Activated CD8-positive, alpha-beta memory T cell treated with anti-CD3 and anti-CD28 coated beads for 48 hours (primary cell): ENCODE measurements around the gene CNIH1.

ENCODE experiments used
- DNase-seq, 3 experiments: peaks; one replicate each; pipeline ENCODE4 v3.0.0-alpha.2; 2020; ENCODE audit warnings: low read depth in 2 of 3, low spot score in 2 of 3

The CNIH1 gene

DNA sequence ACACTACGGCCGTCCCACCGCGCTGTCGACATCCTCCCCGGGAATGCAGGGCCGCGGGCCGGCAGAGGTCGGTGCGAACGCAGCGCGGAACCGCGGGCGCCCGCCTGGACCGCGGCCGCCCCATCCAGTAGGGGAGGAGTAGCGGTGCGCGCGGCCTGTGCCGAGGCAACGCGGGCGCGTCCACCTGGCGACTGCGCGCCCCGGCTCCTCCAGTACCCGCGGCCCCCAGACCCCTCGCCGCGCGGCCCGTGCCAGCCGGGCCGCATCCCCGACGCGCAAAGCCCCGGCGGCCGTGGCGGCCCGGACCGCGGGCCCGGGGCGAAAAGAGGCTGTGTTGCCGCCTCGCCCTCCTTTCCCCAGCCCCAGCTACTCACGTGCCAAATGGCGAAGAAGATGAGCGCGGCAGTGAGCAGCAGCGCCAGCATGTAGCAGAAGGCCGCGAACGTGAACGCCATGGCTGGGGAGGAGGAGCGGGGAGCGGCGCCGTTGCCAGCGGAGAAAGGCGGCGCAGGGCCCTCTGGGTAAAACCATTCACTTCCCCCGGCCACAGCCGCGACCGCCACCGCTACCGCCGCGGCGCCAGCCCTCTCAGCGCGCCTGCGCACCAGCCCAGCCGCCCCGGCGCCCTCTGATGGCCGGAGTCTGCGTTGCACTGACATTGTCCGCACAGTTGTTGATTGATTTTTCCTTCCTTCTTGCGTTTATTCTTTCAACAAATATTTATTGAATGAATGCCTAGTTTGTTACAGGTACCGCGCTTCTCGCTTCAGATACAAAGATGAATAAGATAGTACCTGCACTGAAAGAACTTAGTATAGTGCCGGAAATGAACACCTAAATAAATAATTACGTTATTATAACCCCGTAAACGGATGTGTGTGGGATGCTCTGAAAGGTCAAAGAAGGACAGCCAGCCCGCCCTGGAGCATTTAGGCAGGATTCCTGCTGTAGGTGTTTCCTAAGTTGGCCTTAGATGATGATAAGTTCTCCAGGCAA is at the start of gene CNIH1:
TSS of gene CNIH1 (minus strand) at position 502 of the 996 bp plus-strand sequence. CDS start at position 455, 47 bp downstream.
- DNase-seq, result peak; percentile 93 to 96 (median 95)

DNA sequence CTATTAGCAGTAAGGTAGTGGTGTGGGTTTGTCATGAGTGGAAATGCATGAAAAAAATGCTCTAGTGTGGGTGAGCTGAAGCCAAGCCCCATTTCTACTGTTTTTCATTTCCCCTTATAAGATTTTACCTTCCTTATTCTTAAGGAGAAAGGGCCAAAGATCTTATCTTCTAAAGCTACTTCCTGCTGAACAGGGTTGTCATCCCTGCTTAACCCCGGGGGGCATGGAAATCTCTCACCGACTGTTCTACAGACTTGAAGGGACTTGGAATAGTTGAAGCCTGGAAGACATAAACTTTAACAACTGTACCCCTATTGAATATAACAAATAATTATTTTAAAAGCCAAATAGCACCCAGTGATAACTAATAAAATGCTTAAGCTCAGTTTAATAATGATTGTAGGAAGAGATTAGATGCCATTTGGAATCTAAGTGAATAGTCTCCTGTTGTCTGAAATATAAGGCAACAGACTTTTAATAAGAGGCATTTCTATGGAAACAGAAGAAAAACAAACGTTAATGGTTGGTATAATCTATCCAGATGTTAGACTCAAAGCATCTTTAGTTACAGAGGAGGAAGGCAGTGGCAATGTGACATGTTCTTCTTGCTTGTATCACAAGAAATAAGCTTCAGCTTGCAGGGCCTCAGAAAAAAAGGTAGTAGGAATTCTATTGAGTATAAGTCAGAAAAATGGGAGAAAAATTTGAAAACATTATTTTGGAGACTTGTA is 49.4 kb upstream of the CNIH1 start:
- no peak for DNase-seq

DNA sequence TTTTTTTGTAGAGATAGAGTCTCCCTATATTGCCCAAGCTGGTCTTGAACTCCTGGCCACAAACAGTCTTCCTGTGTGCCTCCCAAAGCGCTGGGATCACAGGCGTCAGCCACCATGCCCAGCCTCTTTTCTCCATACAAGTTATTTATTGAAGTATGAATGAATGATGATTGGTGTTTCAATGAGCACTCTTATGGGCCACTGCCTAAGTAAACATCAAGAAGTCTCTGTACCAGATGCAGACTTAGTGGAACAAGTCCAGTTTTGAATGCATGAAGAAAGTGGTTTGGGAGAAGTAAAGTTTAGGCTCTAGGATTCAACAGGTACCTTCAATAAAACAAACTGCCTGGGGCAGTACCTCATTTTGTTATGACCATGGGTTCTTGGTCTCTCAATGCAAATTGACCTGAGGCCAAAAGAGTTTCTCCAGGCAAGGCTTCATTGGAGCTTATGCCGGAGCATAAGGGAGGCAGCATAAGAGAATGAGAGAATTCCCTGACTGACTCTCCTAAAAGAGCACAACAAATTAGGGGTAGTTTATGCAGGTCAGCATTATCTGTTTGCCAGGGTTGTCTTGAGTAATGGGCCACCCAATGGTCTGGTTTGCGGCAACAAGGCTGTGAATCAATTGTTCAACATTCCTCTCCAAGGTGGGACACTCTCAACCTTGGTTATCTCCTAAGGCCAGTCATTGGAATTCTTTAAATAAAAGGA is 48.7 kb upstream of the CNIH1 start:
- no peak for DNase-seq

DNA sequence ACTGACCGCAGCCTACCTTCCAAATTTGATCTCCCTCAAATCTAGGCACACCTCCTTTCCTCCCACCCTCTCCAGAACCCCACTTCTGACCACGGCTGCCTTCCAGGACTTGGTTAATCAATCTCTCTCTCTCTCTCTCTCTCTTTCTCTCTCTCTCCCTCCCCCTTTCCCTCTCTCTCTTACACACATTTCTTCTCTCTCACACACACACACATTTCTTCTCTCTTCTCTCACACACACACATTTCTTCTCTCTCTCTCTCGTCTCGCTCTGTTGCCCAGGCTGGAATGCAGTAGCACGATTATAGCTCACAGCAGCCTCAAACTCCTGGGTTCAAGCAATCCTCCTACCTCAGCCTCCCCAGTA is 48.1 kb upstream of the CNIH1 start:
- no peak for DNase-seq

DNA sequence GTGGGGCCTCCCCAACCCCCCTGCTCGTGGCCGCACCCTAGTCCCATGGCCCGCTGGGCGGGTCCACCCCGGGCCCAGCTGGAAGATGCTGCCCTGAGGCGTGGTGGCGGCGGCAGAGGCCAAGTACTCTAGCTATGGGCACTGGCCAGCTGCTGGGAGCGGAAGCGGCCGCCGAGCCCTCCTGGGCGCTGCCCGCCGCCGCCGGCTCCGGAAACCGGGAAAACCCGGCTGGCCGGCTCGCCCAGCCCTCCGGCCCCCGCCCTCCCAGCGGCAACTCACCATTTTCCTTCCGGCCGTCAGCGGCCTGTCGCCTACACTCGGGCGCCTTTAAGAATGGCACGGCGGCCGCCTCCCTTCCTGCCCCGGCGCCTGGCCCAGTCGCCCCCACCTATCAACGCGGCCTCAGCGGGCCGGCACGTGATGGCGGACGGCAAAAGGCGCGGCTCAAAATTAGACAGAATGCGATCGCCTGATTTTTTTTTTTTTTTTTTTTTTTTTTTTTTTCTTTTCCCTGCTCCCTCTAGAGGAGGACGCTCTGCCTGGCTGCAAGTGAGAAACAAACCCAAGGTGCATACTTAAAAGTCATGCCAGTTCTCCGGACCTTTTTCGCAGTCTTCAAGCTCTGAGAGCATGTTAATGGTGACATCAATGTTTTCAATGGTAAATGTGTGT is 47.6 kb upstream of the CNIH1 start, which contains the start of gene GMFB:
TSS of gene GMFB (minus strand) at position 335 of the 672 bp plus-strand sequence. CDS start at position 282, 53 bp downstream.
- DNase-seq, result peak; percentile 54 to 76 (median 58)

DNA sequence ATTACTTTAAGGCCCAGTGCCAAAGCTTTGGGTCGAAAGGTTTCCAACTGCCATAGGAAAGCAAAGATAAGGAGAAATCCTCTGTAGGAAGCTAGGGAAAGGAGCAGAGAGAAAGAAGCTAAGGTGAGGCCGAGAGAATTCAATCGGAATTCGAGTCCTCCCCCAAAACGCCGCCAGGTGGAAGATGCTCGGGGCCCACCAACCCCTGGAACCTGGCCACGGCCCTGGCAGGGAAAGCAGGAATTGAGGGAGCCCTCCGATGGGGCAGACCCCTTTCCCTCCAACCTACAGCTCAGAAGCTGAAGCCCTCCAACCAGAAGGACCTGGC is 47.1 kb upstream of the CNIH1 start:
- DNase-seq, result no peak

DNA sequence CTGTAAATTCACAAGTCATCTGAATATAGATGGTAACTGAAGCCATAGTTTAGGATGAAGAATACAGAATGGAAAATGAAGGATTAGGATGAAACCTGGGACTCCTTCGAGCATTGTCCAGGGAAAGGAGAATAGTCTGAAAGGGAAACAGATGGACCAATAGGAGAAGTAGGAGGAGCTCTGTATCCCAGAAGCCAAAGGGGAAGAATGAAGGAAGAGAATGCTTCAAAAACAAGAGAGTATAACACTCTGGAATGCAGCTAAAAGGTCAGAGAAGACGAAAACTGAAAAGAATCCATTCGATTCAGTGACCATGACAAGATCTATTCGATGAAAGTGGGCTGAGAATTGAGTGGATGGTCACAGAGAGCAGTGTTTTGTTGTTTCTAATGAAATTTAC is 46.6 kb upstream of the CNIH1 start:
- DNase-seq, result no peak

DNA sequence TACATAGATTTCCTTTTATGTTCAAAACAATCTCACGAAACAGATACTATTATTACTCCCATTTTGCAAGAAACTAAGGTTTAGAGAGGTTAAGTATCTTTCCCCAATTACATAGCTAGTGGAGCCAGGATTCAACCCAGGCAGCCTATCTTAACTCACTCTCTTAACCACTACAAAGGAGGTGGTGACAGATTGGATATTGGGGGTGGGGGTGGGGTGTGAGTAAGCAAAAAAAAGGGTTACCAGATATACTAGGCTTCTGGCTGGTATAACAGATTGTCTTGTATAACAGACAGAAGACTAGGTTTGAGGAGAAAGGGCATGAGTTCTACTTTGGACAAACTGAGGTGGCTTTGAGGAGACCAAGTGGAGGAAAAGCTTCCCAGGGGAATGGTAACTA is 45.5 kb upstream of the CNIH1 start:
- no peak for DNase-seq

DNA sequence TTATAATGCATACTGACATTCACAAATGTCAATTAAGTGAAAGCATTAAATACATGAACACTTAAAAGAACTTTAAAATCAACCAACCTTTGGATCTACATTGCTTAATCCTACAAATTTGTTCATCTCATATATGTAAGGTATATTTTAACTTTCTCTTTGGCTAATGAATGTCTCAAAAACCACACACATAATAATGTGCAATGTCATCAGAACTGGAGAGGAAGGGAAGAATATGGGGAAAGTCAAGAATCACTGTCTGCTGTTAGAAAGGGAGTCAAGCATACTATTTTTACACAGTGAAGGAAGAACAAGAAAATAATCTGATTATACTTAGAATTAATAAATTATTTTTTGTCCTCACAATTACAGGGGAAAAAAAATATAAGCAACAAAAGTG is 42.7 kb upstream of the CNIH1 start:
- DNase-seq, result no peak

DNA sequence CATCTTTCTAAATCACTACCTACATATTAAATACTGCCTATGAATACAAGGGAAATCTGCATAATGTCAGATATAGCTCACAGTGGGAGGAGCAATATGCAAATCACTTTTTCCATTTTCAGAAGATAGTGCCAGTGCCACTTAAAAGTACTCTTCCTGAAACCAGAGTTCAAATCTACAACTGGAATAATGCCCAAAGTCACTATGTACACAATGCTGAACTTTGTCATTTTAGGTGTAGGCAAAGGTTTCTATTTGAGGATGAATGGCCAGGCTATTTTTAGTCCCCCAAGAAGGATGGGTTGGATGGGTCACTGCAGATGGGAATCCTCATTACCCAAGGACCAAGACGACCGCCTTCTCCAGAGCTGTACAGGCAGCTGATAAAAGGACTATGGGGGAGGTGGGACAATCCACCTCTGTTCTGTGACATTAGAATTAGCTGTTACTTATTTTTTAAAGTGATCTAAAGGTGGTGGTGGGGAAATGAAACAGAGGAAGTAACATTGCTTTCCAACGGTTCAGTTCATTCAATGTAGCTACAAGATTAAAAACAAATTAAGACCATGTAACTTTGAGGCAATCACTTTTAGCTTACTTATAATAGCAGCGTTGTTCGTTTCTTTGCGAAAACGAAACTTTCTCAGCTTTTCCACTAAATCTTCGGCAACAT is 42.0 kb upstream of the CNIH1 start:
- no peak for DNase-seq

DNA sequence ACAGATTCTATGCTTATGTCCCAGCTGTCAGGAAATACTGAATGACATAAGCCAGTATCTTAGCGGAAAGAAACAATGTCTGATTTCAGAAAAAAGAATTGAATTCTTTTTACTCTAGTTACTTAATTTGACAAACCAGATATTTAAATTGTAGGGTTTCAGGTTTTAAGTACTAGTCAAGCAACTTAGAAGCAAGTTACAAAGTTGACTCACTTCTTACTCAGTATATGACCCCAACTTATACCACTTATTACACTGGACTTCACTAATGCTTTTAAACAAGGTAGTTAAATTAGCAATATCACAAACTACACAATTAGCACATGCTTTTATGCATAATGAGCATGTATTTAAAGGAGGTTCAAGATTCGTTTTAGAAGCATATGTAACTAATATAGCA is 40.5 kb upstream of the CNIH1 start:
- no peak for DNase-seq

DNA sequence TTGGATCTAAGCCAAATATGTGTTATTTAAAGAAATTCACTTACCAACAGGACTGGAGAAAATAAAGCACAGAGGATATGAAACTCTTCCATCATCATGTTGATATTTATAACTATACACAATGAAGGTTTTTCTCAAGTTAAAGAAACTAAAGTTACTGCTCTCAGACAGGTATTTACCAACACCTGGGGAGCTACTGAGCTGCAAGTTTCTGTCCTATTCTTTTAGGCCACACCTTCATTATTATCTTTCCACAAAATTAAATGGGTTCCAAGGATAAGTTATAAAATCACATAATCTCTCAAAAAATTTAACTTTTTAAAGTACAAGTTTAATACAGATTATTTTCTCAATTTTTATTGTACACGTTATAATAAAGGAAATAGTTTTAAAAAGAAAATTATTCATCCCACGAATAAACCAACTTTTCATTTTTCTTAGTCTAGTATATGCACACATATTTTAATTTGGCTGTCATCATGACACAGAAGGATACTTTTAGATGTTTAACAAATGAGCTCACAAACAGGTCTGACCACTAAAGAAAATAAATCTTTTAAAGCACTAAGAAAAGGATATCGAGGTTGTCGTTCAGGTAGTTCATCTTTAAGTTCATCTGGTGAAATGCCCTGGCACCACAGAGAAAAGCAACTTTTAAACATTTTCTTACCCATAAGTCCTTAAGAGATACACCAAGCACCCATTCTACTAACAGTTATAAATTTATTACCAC is 39.8 kb upstream of the CNIH1 start:
- no peak for DNase-seq

DNA sequence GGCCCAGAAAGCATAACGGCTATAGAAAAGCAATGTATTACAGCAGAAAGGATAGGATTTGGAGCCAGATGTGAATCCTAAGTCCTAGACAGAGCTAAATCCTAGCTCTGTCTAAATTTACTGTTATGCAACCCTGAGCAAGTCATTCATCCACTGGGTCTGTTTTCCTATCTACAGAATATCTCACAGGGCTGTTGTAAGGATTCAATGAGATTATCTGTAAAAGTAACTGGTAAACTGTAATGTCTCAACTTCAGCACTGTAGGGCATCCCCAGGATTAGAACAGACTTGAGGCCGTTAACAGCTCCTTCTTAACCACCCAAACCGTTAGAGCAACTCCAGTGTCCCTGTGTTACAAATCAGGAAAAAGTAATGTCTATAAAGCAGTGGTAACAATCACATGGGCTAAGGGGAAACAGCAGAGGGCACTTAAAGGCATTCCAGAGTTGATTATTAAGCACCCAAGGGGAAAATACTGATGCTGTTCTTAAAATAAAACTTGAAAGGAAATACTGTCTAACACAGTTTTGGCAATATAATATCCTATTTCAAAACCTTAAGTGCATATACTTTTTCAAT is 37.6 kb upstream of the CNIH1 start:
- DNase-seq, result no peak

DNA sequence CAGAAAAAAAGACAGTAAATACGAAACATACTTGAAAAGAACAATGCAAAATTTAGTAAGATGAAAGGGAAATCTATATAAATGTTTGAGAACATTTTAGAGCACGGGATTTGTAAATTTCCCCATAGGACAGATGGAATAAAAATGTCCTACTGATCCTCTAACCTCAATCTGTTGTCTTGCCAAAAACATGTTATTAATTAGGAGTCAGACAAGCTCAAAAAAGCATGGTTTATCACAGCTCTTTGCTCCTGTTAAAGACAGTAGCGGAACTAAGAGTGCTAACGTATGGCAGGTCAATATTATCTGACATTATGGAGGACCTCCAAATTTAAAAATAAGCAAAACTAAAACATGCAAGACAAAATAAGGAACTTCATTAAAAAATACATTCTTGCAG is 34.7 kb upstream of the CNIH1 start:
- DNase-seq, result no peak

DNA sequence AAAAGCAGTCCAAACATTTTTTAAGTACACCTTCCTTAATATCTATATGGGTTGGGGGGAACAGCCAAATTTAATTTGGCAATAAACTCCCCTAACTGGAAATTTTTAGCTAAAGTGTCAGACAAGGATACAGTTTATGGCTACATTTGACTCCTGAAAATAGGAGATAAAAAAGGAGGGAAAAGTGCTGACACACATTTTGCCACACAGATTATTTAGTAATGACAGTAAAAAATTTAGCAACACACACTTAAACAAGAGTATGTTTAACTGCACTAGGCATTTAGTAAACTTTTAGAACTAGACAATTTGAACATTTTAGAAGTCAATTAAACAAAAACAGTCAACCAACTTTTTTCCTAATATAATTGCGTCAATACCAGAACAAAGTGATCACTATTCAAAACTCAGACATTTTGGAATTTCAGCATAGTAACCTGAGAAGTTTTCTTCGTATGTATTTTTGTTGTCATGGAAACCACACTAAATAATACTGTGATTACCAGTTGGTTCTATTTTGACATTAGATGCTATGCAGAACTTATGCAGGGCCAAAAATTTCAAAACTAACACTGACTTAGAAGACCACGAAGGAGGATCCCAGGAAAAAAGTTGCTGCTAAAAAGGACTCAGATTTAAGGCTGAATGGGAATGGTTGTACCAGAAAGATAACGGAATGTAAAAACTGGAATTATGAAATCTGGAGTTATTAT is 34.2 kb upstream of the CNIH1 start:
- DNase-seq, result no peak

DNA sequence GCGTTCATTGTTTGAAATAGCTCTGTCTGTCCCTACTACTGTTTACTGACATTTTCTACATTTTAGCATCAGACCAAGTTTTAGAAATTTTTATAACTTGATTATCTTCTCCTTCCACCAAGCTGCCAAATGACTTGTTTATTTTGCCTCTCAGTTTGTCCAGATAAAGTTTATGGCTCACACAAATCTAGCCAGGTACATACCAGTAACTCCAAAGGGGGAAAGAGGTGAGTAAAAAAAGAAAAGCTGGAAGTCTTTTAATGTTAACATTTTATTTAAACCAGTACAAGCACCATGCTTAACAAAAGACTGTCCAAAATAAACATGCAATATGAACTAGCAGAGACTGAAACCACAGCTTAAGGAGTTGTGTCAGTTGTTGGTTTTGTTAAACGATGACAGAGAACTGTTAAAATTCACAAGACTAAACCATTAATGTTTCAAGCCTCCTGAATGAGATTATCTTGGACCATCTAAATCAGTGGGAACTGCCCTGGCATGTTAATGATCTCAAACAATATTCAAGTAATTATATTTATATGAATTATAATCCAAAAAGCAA is 33.1 kb upstream of the CNIH1 start:
- no peak for DNase-seq

DNA sequence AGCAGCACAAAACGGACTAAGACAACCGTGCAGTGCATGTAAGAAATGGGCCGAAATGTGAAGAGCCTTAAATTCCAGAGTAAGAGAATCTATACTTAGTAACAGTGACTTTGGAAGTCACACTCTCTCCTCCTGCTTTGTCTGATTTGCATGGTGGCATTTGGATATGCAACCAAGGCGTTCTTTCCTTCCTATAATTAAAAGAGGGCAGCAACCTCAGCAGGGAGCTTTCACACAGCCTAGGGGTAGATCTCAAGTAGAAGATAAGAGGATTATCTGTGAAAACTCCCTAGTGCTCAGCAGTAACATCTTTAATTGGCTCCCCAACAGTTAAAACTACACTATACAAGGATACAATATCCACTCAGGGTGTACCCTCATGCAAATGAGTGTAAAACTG is 31.1 kb upstream of the CNIH1 start:
- DNase-seq, result no peak

DNA sequence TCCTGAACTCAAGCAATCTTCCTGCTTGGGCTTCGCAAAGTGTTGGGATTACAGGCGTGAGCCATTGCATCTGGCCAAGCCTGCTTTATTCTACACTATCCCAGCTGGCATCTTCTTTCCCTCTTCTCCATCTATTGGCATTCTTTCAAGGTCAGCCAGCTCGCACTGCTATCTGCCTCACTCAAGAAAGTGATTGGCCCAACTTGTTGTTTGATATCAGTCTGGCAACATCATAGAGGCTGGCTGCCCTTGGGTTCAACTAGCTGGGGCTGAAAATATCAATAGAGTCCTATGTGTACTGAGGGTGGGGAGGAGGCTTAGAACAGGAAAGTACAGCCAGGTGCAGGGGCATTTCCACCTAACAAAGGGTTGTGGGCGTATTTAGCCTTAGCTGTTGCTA is 30.5 kb upstream of the CNIH1 start:
- no peak for DNase-seq

DNA sequence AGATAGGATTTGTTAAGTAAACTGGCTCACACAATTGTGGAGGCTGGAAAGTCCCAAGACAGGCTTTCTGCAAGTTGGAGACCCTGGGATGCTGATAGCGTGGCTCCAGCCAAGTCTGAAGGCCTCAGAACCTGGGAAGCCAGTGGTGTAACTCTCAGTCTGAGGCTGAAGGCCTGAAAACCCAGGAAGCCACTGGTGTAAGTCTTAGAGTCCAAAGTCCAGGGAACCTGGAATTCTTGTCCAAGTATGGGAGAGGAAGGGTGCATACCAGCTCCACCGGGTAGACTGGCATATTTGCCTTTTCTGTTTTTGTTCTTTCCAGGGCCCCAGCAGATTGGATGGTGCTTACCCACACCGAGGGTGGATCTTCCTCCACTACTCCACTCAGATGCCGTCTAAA is 29.5 kb upstream of the CNIH1 start:
- DNase-seq, result no peak
